GM18867 (cell line): Measurements from ENCODE around the gene NUTF2.

Experiments used
- ATAC-seq: cut with Tn5 transposase; IDR thresholded peaks from one replicate; pipeline ENCODE4 v1.9.1; 2021; ENCODE audit warnings: mild to moderate bottlenecking, moderate library complexity; ENCODE audit not compliant: unreplicated experiment

NUTF2 gene

DNA sequence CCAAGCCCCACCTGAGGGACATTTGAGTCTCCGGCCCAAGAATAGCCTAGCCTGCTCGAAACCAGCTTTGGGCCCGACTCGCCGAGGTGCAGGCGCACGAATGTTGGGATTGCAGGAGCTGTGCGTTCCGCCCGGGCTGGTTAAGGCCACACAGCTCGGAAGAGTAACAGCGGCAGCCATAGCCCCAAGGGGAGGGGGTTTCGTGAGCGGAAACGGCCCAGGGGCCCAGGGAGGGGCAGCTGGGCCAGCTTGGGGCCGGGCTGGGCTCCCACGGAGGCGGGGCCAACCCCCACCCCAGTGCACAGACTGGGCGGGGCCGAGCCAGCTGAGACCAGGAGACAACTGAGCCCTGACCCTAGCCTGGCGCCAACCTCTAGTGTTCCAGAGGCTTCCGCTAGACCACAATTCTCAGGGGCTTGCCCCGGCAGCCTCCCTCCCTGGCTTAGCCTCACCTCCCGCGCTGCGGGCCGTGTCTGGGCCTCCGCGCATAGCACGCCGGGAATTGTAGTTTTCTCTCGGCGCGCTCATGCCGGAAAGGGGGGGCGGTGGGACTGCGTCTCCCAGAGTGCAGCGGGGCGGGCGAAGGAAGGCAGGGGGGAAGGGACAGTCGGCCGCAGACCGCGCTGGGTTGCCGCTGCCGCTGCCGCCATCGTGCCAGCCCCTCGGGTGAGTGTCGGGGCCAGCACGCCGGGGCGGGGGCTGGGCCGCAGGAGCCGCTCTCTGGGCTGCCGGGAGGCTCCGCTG, at the start of gene NUTF2:
Gene NUTF2 (plus strand): TSS at position 614 of the 744 bp plus-strand sequence. CDS start 18,198 bp downstream, outside the sequence.
- peak; percentile 54 for ATAC-seq

DNA sequence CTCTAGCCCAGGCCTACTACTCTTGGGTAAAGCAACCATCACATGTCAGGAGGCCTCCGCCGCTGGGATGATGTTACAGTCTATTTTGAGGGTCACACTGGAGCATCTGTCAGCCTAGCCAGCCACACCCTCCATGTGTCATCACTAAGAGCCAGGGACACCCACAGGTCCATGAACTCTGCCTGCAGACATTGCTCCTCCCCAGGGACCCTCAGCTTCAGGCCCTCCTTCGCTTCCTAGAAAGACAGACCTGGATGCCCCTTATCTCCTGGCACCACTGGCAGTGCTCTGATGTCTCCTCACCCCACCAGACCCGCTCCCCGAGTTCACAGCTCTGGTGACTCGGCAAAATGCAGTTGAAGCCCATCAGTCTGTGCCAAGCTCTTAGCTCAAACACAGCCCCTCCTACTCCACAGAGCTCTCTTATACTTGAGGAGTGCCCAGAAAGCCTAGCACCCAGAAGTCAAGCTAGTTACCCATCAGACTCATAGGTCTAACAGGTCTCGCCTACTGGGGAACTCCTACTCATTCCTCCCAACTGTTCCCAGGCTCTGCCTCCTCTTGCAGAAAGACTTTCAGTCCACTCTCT, 46.3 kb upstream of the NUTF2 start:
- ATAC-seq = no peak

DNA sequence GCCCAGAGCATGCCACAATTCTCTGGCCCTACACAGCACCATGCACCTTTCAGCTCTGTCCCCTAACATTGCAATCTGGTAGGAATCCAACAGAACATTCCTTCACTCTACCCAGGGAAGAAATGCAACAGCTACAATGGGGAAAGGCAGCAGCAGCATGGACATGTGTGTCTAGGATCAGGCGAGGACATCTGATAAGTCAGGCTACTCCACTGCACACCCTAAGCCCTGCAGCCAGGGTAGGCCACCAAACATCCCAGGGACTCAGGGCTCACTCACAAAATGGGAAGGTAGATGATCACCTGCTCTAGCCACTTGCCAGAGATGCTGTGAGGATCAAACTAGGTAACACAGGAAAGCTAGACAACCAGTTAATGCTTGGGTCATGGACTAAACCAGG, 45.5 kb upstream of the NUTF2 start:
- no peak for ATAC-seq

DNA sequence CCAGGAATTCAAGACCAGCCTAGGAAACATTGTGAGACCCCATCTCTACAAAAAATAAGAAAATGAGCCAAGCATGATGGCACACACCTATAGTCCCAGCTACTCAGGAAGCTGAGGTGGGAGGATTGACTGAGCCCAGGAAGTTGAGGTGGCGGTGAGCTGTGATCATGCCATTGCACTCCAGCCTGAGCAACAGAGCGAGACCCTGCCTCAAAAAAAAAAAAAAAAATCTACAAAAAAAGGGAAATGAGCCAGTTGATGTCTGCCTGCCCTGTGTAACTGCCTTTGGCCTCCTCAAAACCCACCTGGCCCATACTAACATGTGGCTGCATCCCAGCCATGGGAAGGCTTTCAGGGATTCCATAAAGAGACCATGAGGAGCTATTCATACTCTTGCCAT, 44.9 kb upstream of the NUTF2 start:
- ATAC-seq = no peak

DNA sequence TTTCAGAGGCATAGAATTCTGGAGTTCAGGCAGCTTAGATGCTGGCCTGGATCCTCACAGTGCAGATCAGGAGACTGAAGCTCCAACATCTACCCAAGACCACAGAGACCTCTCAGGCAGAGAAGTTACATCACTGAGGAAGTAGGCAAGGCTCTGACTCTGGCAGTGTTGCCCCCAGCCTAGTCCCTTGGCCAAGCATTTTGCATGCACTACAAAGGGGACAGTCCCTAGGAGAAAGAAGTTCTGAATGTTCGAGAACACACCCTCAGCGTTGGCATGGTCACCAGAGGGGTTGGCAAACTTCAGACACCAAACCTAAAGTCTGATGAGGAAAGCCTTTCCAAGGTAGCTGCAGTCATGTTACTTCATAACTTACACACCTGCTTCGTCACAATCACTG, 42.8 kb upstream of the NUTF2 start:
- ATAC-seq = no peak

DNA sequence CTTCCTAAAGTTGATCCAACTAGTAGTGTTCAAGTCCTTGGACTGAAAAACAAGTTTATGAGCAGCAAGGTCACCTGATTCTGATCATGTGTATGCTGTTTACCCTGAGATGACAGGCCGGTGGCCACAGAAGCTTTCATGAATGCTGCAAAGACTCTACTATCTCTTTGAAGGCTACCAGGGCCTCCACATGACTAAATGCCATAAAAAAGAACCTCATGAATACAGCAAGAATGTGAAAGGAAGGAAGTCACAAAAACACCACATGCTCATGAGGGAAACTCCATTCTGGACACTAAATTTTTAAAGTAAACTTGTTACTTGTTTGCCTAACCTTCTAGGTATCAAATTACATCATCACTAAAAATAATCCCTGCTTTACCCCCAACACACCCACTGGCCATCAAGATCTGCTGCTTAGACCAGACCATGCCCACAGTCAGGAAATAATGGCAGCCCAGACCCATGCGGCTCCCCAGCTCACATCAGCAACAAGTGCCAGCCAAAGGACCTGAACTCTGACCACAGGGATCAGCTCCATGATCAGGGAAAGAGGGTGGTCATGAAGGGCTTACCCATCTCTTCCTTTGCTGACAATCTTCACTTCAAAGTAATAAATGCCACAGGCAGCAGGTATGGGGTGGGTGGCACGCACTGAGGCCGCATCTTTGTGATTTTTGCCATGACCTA, 41.7 kb upstream of the NUTF2 start:
- ATAC-seq = no peak

DNA sequence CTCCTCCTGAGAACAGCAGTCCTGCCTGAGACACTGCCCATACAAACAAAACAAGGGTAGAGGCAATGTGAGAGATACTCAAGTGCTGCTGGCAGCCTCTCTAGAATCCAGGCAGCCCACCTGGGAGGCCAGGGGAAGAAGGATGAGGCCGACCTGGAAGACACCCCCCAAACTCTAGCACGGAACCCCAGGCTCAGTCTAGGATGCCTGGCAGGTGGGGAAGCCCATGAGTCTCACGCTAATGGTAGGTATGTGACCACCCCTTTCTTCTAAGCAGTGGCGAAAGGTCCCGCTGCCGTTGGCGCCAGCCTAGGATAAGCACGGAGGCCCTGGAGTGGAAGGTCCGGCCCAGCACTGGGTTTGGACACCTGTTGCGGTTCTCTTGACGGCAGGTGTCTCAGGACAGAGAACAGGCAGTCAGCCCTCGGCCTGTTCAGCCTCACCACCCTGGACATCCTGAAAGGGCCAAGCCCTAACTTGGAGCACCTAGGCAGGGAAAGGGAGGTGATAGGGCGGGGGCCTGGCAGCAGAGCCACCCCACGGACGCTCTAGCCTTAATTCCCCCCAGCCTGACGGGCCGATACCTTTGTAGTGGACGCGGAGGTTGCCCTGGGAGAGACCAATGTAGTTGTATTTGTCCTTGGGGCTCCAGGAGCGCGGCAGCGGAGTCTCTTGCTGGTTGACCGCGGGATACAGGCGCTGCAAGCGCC, 40.9 kb upstream of the NUTF2 start:
- peak; percentile 0 for ATAC-seq

DNA sequence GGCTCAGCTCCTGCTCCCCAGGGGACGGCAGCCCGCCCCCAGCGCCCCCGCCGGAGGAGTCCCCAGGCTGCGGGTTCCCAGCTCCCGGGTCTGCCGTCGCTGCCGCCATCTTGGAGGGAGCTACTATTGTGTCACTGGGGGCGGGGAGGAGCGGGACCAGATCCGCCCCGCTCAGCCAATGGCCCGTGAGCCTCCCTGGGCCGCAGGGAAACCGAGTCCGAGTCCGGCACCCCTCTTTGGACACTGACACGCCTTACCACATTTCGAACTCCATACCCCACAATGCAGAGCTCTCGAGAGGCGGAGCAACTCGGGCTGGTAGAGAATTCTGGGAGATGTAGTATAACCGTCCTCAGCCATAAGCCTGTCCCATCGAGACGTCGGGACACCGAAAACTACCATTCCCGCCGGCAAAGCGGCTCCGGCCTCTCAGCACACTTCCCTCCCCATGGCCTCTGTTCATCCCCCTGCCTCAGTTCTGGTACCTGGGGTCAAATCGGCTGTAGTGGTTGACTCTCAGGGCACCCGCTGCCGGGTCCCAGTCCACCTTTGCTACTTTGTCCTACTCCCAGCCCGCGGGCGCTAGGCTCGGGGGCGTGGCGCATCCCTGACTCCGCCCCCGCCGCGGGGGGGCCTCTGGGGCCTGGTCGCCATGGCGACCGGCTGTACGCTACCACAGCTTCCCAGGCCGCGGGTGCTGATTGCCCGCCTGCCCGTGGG, 40.1 kb upstream of the NUTF2 start, which contains the start of the genes RANBP10 and TSNAXIP1:
Gene RANBP10 (minus strand): TSS at position 133 of the 720 bp plus-strand sequence. CDS start 24 bp downstream, at position 109.
Gene TSNAXIP1 (plus strand): TSS at position 462 of the 720 bp plus-strand sequence. CDS start 261 bp downstream, outside the sequence.
- peak; percentile 90 for ATAC-seq

DNA sequence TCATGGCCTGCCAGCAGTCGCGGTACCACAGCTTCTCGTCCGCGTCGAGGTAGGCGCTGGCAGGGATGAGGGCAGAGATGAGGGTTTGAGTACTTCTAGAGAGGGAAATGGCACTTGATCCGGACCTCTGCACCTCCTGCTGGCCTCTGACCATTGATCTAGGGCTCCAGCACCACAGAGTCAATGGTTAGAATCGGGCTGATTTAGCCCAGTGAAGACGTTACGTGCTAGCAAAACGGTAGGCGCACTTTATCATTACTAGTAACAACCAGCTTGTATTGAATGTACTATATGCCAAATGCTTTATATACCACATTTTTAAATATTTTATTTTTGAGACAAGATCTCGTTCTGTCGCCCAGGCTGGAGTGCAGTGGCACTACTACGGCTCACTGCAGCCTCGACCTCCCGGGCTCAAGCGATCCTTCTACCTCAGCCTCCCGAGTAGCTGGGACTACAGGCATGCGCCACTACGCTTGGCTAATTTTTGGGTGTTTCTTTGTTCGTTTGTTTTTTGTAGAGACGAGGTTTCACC, 39.5 kb upstream of the NUTF2 start:
- ATAC-seq = no peak

DNA sequence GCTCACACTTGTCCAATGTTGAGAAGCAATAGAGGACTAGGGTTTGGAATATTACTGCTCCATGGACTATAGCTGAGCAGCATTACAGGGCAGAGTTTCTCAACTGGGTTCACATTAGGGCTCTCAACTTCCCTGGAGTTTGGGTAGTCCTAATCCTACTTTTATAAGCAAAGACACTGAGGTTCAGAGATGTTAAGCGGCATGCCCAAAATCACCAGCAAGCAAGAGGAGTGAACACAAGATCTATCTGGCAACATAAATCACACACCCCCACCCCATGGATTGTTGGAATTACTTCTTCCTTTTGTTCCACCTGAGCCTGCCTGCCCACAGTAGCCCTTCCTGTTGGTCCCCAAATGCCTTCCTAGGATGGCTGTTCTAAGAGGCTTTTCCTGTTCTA, 34.8 kb upstream of the NUTF2 start:
- ATAC-seq = no peak

DNA sequence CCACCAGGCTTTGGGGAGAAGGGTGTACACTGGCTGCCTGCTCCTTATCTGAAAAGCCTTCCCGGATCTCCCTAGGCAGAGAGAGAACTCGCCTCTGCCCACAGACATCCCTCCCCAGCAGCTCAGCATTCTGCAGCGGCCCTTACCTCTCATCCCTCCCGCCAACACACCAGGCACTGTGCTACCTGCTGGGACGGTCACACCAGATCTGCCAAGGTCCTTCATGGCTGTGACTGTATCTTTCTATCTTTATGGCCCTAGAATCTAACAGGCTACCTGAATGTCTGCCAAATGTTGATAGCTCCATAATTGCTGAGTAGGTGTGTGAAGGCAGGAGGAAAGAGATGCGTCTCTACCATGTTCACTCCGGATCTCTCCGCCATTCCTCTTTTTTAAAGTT, 32.2 kb upstream of the NUTF2 start:
- ATAC-seq = no peak

DNA sequence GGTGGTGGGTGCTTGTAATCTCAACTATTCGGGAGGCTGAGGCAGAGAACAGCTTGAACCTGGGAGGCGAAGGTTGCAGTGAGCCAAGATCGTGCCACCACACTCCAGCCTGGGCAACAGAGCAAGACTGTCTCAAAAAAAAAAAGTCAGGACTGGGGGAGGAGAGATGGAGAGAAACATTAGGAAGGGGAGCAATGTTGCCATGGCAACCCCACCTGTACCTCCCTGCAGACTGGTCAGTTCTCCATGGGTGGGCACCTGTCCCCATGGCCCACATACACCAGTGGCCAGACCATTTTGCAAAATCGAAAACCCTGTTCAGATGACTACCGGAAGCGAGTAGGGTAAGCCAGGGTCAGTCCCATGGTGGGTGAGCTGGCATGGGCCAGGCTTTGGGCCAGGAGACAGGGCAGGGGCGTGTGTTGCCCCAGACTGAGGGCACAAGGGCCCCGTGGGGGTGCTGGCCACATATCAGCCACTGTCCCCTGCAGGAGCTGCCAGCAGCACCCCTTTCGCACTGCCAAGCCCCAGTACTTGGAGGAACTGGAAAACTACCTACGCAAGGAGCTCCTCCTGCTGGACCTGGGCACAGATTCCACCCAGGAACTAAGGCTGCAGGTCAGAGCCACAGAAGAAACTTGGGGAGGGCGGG, 26.0 kb upstream of the NUTF2 start:
- ATAC-seq = no peak

DNA sequence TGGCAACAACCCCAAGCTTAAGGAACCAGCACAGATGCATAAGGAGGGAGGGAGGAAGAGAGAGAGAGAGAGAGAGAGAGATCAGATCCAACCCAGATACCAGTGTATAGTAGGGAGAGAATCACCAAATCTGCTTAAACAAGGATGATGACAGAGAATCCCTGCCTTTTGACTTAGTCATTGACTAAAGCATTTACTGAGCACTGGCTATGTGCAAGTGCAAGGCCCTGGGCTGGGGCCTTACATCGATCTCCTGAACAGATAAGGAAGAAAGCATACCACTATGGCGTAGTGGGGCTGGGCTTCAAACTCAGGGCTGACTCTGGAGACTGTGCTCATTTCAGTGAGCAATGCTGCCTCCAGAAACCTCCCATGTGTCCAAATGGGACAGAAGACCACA, 24.2 kb upstream of the NUTF2 start:
- no peak for ATAC-seq

DNA sequence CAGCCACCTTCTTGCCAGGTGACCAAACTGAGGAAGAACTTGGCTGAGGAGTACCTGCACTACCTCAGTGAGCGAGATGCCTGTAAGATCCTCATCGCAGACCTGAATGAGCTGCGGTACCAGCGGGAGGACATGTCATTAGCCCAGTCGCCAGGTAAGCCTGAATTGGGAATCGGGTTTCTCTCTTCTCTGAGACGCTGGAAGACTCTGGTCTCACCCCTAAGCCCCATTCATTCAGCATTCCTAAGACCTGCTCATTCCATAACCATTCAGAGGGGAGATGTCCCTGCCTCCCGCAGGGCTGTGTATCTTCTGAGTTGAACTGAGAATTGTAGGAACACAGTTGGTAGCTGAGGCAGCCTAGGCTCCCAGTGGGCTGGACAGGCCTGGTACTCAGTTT, 21.6 kb upstream of the NUTF2 start:
- ATAC-seq = no peak

DNA sequence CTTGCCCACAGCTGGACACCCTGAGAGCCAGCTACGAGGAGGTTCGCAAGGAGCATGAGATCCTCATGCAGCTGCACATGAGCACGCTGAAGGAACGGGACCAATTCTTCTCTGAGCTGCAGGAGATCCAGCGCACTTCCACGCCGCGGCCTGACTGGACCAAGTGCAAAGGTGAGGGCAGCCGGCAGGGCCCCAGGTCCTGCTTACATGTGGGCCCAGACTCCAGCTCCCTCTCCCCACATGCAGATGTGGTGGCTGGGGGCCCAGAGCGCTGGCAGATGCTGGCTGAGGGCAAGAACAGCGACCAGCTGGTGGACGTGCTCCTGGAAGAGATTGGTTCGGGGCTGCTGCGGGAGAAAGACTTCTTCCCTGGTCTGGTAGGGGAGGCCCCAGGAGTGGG, 20.8 kb upstream of the NUTF2 start:
- no peak for ATAC-seq

DNA sequence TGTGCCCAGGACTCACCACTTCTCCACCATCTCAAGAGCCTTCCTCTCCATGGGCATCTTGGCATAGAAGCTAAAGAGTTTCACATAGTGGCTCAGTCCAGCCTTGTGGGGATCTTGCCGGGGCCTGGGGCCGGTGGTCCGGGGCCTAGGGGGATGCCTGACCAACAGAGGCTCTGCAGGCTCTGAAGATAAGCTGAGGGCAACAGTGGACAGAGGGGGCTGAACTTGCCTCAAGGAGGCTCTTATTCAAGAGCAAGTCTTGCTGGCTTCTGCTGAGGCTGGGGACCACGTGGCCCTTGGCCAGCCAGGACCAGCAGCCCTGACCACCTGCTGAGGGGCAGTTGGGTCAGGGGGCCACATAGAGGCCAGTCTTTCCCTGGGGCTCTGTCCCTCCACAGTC, 18.1 kb upstream of the NUTF2 start:
- ATAC-seq = no peak

DNA sequence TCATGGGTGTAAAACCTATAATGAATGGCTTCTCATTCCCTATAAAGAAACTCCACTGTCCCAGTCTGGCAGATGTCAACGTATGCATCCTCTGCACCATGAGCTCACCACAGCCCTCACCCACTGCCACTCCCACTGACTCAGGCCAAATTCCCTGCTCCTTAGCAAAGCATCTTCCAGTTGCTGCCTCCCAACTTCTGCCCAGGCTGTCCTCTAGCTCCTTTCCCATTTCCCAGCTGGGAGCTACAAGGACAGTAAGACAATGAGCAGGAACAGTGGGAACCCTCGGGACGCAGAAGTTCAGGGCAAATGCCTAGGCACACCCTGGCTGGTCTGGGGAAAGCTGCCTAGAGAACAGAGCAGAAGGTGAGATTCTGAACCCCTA, 13.7 kb upstream of the NUTF2 start:
- no peak for ATAC-seq

DNA sequence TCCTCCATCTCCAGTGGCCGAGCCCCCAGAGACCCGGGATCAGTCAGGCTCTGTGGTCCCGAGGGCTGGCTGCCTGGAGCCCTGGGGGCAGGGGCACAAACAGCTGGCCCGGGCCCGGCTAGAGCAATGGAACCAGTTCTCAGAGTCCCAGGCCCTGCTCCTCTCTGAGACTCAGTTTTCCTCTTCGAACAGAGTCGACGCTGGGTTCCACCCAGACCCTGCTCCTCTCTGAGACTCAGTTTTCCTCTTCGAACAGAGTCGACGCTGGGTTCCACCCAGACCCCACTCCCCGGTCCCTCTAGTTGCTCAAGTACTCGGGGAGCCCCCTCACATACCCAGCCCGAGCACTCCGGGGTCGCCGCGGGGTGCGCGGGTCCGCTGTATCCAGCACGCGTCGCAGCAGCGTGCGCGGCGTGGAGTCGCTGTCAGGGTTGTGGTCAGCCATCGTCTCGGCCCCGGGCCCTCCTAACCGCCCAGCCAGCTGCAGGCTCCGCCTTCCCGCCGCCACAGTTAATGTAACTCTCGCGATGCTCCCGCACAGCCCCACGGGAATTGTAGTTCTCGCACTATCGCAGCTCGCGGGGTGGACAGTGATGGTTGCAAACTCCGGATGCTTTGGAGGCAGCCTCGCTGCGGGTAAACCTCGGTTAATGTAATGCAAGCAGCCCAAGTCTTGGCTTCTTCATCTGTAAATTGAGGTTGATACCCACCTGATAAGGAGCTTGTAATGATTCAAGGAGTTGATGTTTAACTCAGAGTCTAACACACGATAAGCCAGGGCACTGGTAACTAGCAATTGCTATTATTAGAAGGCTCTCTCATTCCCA, 13.1 kb upstream of the NUTF2 start:
- ATAC-seq = peak; percentile 96

DNA sequence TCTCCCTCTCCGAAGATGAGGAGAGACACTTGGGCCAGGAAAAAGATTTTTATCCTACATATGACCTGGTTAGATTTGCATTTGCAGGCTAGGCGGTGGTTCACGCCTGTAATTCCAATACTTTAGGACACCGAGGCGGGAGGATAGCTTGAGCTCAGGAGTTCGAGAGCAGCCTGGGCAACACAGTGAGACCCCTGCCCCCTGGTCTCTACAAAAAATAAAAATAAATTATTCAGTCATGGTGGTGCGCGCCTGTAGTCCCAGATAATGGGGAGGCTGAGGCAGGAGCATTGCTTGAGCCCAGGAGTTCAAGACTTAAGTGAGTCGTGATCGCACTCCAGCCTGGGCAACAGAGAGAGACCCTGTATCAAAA, 12.5 kb upstream of the NUTF2 start:
- ATAC-seq = no peak
